Hematopoietic multipotent progenitor cell treated with erythropoietin and hydrocortisone succinate and interleukin-3 and kit ligand, for 17 days (in vitro differentiated cells): ENCODE data around the gene GABRG3.

ENCODE experiments used
- DNase-seq: peaks from one replicate; pipeline ENCODE4 v3.0.0-alpha.2; 2015; ENCODE audit warnings: low spot score

The GABRG3 gene

DNA sequence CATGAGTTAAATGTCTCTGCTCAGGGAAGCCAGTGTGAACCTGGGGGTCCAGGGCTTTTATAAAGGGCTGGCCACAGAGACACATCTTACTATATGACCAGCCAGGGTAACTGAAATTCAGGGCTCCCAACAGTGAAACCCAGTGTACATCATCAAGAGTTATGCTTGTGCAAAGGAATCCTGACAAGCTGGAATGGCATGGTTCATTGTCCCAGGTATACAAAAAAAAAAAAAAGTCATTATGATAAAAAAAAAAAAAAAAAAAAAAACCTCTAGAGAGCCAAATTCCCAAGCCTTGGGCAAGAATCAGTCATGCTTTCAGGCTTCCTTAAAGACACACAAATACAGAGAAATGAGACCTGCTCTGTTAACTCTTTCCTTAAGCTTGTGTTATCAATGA, 452.0 kb downstream of the GABRG3 start:
- no peak for DNase-seq

GRCh38 chr15:27426805-27427204, 455.8 kb downstream of the GABRG3 start:
- DNase-seq: no peak

GRCh38 chr15:27427276-27427675, 456.3 kb downstream of the GABRG3 start:
- DNase-seq: no peak

GRCh38 chr15:27428151-27428550, 457.2 kb downstream of the GABRG3 start:
- DNase-seq: no peak

DNA sequence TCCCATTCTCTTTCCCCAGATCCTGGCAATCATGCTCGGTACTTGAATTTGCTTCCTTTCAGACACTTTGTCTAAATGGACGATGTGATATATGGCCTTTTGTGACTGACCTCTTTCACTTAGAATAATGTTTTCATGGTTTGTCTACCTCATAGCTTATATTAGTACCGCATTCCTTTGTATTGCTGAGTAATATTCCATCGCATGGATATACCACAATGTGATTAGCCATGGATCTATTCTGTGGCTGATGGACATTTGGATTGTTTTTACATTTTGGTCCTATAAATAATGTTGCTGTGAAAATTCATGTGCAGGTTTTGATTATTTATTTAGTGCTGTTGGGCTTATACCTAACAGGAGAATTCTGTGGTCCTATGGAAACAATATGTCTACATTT, 458.6 kb downstream of the GABRG3 start:
- no peak for DNase-seq

GRCh38 chr15:27433604-27434003, 462.6 kb downstream of the GABRG3 start:
- no peak for DNase-seq

- DNase-seq: no peak
Measured at GRCh38 chr15:27438403-27439375, 467.7 kb downstream of the GABRG3 start.

DNA sequence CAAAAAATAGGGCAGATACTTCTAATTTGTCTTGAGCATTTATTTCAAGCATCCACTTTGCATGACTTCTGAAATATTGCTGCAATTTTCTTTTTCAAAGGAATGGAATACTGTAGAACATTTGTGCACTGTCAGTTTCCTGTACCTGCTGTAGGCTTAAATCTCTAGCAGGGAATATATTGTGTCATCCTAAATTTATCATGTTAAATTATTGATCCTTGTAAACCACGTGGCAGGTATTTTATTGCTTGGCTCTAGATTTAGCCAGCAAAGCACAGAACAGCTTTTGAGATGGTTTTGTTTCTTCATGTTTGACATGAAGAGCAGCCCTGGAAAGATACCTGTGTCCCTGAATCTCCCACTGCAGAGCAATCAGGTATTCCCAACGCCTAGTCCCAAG, 470.1 kb downstream of the GABRG3 start:
- no peak for DNase-seq

DNA sequence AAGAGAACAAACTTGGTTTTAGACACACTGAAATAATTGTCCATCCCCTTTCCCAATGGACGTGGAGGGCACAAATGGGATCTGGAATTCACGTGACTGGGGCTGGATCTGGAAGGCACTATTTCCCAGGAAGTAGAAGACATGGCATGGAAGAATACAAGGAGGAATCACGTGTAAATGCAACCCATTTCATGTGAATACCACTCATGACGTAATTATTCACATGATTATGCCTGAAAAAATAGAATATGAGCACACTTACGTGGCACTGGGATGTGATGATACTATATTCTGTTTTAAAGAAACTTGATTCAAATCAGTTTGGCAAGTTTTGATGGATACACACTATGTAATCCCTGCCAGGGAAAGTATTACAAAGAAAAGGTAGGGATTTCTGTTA, 477.3 kb downstream of the GABRG3 start:
- DNase-seq: no peak

DNA sequence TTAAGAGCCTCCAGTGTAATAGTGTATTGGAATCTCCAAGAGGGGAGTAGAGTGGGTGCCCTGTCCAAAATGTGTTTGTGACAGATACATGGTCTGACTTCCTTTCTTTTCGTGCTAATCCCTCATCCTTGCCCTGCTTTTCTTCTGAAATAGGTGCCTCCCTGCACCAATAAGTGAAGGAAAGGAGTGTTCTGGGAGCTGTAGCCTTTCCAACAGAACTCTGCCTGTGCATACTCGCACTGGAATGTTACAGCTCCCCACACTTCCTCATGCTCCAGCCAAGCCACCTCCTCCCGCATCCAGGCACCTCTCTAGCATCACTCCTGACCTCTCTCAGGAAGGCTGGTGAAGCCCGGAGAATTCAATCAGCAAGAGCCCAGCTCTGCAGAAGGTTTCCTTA, 478.0 kb downstream of the GABRG3 start:
- DNase-seq: no peak

- DNase-seq: no peak
Measured at GRCh38 chr15:27449941-27450340, 479.0 kb downstream of the GABRG3 start.

- DNase-seq: no peak
Measured at GRCh38 chr15:27454281-27455075, 483.5 kb downstream of the GABRG3 start.

- DNase-seq: no peak
Measured at GRCh38 chr15:27456807-27457206, 485.8 kb downstream of the GABRG3 start.

DNA sequence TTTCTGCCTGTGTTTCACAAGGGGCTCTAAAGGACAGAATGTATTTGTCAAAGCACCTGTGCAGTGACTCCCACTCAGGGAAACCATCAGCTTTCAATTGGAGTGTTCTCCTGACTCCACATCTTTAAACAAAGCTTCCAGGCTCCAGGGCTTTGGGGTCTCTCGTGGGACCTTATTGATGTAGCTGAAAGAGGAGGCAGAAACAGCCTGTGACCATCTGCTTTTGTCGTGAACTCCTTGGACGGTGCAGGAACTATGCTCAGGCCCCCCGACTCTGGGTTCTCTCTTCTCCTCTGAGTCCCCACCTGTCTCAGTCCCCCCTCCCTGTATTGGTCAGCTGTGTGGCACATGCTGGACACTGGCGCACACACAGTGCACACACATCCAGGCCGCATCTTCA, 486.8 kb downstream of the GABRG3 start:
- DNase-seq: no peak

DNA sequence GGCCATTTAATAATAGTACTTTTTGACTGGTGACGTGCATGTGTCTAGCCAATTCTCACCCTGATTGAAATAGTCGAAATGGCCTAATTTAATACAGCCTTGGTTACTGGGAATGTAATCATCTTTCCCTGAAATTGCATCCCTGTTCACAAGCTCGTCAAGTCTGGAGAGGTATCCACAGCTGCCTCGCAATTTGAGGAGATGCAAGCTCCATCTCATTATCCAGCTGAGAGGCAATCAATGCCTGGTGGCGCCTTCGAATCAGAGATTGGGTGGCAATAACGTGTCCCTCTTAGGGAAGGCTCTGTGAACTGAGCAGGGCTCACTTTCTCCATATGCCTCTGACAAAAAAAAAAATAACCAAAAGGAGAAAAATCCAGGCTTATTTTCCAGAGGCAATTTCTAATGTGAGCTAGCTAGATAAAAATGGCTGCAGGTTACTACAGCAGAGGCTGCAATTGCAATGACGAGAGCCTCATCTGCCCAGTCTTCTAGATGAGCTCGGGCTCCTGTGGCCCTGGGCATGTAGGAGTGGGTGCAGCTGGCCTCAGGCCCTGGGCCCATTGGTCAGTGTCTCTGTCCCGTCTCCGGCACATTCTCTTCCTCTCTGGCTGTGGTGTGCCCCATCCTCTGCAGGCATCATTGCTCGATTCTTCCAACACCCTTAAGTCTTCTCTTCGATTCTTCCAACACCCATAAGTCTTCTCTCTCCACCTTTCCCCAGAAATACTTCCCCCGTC, 487.5 kb downstream of the GABRG3 start:
- no peak for DNase-seq

DNA sequence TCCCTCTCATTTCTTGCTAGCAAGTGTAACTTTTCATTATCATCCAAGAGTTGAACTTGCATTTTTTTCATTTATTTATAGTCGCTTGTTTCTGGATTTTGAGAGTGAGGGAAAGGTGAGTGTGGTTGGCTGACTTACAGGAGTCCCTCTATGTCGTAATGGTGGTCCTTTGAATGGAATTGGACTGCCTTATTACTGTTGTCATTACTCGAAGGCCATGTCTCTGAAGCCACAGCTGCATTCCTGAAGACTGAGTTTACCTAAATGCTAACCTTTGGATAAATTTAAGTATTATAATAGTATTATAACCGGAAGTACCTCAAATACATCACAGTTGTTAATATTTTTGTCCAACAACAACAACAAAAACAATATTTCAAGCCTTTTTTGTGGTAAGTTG, 488.9 kb downstream of the GABRG3 start:
- DNase-seq: no peak

DNA sequence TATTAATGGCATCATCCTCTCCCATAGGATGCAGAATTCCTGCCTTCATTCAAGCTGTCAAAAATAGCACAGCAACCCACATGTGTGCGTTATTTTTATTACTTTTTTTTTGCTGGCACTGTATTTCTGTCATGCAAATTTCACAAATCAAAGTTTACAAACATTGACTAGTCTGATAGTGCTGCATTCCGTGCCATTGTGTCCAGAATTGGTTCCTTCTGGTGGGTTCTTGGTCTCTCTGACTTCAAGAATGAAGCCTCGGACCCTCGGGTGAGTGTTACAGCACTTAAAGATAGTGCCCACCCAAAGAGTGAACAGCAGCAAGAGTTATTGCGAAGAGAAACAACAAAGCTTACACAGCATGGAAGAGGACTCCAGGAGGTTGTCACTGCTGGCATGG, 490.2 kb downstream of the GABRG3 start:
- DNase-seq: no peak

DNA sequence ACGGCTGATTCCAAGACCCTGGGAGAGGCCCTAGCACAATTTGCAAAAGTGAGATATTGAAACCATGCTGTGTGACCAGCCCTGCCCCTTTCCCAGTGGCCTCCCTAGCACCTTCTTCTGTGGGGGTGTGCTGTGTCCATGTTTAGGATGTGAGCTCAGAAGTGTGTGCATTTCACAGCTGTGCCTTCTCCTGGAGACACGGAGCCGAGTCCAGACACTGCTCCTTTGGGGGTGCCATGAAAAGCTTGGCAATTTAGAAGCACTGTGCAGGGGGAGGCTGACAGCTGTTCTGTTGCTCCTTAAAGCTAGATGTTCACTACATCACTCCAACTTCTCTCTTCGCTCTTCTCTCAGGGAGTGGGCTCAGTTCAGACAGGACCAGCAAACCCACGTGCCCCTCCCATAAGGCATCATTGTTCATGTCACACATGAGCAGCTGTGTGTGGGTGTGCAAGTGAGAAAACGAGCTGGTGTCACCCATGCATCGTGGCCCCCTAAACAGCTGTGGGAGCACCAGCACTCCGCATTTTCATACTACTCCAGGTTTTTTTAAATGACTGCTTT, 492.6 kb downstream of the GABRG3 start:
- no peak for DNase-seq

DNA sequence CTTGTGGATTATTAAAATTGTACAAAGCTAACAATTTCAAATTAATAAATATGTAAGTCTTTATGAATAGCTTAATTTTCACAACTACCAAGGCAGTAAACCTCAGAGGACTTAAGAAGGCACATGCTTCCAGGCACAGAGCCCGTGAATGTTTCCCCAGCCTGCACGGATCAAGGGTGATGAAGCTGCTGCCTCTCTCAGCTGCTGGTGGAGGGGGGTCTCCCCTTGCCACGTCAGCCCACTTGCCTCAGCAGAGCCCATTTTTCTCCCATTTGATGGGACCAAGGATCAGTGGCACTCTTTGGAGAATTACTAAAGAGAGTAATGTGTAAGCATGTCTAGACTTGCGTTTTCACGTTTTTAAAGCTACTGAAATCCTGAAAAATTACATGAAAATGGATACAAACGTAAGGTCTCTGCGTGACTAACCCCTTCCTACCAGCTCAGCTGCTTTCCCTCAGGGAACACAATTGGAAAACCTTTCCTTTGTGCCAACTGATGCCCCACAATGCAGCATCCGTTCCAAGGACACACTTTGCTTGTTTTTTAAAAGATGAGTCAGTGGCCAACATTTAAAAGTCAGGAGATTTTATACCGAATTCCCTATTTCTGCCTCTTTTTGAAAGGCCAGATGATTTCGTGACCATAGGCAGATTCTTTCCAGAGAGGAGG, 494.1 kb downstream of the GABRG3 start:
- no peak for DNase-seq

GRCh38 chr15:27466758-27467157, 495.8 kb downstream of the GABRG3 start:
- DNase-seq: no peak

GRCh38 chr15:27468151-27468591, 497.2 kb downstream of the GABRG3 start:
- no peak for DNase-seq
